ENCODE results near the gene OR10A2.
"Not testable (repeated sequence)": the region's sequence is repeated elsewhere in the genome, so short reads cannot be mapped to it uniquely, and the experiment has no call there.

OR10A2 gene

DNA sequence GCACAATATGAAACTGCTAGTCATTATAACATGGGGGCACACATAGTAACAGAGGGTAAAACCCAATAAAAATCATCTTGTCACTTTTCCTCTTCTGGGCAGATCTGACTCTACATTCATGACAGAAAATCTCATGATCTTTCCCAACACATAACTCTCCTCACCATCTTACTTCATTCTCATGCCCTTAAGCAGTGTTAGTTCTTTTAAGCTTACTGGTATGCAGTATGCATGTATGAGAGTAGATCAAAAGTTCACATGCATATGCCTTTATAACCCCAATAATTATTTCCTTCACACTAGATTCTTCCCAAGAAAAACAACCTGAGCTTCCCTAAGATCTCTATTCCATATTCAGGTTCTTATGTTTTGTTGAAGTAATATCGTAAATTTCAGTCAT is 8.4 kb downstream of the OR10A2 start:
- TF ChIP-seq, protein P1, sequence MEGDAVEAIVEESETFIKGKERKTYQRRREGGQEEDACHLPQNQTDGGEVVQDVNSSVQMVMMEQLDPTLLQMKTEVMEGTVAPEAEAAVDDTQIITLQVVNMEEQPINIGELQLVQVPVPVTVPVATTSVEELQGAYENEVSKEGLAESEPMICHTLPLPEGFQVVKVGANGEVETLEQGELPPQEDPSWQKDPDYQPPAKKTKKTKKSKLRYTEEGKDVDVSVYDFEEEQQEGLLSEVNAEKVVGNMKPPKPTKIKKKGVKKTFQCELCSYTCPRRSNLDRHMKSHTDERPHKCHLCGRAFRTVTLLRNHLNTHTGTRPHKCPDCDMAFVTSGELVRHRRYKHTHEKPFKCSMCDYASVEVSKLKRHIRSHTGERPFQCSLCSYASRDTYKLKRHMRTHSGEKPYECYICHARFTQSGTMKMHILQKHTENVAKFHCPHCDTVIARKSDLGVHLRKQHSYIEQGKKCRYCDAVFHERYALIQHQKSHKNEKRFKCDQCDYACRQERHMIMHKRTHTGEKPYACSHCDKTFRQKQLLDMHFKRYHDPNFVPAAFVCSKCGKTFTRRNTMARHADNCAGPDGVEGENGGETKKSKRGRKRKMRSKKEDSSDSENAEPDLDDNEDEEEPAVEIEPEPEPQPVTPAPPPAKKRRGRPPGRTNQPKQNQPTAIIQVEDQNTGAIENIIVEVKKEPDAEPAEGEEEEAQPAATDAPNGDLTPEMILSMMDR (IDR thresholded peaks at IDR 0.05): no peak
- Mint-ChIP-seq H3K4me1 (no peaks in the 10 kb centered on the region), H3K4me3 (no peak overlapping the region), H3K27ac (no peak overlapping the region), H3K36me3 (ENCODE audit: low read depth) (no peaks in the 10 kb centered on the region), H3K27me3 (ENCODE audit: low read depth, poor library complexity) (peaks cover 4% of the 10 kb centered on the region), H3K9me3 (no peaks in the 10 kb centered on the region)
- no peak for DNase-seq

DNA sequence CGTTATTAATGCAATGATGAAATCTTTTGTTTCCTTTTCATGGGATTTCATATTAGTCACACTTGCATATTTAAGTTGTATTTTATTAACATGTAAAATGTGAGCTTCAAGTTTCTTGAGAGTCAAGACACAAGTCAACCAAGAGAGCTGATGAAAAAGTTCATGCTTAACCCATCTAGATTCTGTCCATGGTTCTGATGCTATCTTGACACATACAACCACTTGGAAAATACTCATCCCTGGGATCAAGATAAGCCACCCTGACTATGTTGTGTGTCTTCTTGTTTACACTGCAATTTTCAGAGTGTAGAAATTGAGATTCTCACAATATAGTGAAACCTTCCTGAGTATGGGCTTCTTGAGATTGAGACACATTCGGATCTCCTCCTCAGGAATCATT is 12.9 kb downstream of the OR10A2 start:
- H3K27ac Mint-ChIP-seq: no peak overlapping the region
- no peak overlapping the region for H3K4me3 Mint-ChIP-seq
- no peaks in the 10 kb centered on the region for H3K27me3 Mint-ChIP-seq (ENCODE audit: low read depth, poor library complexity)
- no peaks in the 10 kb centered on the region for H3K4me1 Mint-ChIP-seq
- DNase-seq: no peak
- H3K36me3 Mint-ChIP-seq (ENCODE audit: low read depth): no peaks in the 10 kb centered on the region
- no peaks in the 10 kb centered on the region for H3K9me3 Mint-ChIP-seq
- TF ChIP-seq, protein P1 (IDR thresholded peaks at IDR 0.05): no peak

DNA sequence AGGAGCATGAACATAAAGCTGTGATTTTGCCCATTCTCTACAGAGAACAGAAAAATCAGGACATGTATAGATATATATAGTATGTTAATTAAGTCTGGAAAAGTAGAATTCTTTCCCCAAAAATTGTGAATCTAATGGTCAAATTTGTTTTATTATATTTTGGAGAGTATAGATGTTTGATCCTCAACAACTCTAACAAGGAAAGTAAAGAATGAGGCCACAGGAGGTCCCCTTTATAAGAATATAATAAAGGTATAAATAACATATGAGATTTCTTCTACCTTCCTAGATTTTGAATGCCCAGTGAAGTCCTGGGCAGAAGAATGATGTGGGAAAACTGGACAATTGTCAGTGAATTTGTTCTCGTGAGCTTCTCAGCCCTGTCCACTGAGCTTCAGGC is 13.5 kb downstream of the OR10A2 start, which contains the start of gene OR10A4:
TSS of gene OR10A4 (plus strand) at position 301 of the 400 bp plus-strand sequence. CDS start at position 324, 23 bp downstream.
- Mint-ChIP-seq H3K36me3 (ENCODE audit: low read depth) (no peaks in the 10 kb centered on the region), H3K4me3 (no peak within 1 kb of the TSS)
- TF ChIP-seq, protein P1 (IDR thresholded peaks at IDR 0.05): no peak

DNA sequence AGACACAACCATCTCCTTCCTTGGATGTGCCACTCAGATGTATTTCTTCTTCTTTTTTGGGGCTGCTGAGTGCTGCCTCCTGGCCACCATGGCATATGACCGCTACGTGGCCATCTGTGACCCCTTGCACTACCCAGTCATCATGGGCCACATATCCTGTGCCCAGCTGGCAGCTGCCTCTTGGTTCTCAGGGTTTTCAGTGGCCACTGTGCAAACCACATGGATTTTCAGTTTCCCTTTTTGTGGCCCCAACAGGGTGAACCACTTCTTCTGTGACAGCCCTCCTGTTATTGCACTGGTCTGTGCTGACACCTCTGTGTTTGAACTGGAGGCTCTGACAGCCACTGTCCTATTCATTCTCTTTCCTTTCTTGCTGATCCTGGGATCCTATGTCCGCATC is 14.1 kb downstream of the OR10A2 start:
- Mint-ChIP-seq H3K4me3 (no peak overlapping the region), H3K36me3 (ENCODE audit: low read depth) (no peaks in the 10 kb centered on the region), H3K27me3 (ENCODE audit: low read depth, poor library complexity) (no peaks in the 10 kb centered on the region), H3K27ac (no peak overlapping the region), H3K4me1 (no peaks in the 10 kb centered on the region), H3K9me3 (no peaks in the 10 kb centered on the region)
- no peak for DNase-seq
- TF ChIP-seq, protein P1 (IDR thresholded peaks at IDR 0.05): no peak

More for the DNA sequence above, 13.5 kb downstream of the OR10A2 start, which contains the start of gene OR10A4:
- DNase-seq: no peak
- Mint-ChIP-seq H3K4me1 (no peaks in the 10 kb centered on the region), H3K27ac (no peak within 1 kb of the TSS), H3K27me3 (ENCODE audit: low read depth, poor library complexity) (no peaks in the 10 kb centered on the region), H3K9me3 (no peaks in the 10 kb centered on the region)

DNA sequence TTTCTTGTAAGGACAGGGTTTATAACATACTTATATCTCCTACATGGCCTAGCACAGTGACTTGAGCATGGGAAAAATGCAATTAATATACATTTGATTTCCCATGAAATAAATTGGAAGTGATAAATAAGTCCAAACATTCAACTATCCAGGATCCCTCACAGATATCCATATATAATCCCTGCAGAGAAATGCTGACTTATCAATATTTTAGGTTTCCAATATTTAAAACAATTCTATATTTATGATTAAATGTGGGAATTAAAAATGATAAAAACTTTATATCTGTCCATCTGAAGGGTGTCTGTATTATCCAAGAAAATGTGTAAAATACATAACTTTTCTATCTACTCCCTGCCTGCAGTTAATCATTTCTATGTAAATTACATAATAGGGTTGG is 19.9 kb downstream of the OR10A2 start:
- H3K36me3 Mint-ChIP-seq (ENCODE audit: low read depth): no peaks in the 10 kb centered on the region

DNA sequence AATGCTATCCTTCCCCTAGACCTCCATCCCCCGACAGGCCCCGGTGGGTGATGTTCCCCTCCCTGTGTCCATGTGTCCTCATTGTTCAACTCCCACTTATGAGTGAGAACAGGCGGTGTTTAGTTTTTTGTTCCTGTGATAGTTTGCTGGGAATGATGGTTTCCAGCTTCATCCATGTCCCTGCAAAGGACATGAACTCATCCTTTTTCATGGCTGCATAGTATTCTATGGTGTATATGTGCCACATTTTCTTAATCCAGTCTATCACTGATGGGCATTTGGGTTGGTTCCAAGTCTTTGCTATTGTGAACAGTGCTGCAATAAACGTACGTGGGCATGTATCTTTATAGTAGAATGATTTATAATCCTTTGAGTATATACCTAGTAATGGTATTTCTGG is 24.9 kb downstream of the OR10A2 start:
- not testable (repeated sequence) for H3K27me3 Mint-ChIP-seq (ENCODE audit: low read depth, poor library complexity); DNase-seq; H3K4me1 Mint-ChIP-seq; H3K9me3 Mint-ChIP-seq; H3K4me3 Mint-ChIP-seq; H3K27ac Mint-ChIP-seq; H3K36me3 Mint-ChIP-seq (ENCODE audit: low read depth)

More for the DNA sequence above, 19.9 kb downstream of the OR10A2 start:
- no peak for DNase-seq
- H3K9me3 Mint-ChIP-seq: no peaks in the 10 kb centered on the region
- H3K27me3 Mint-ChIP-seq (ENCODE audit: low read depth, poor library complexity): no peaks in the 10 kb centered on the region
- no peak overlapping the region for H3K4me3 Mint-ChIP-seq
- TF ChIP-seq, protein P1 (IDR thresholded peaks at IDR 0.05): no peak
- no peak overlapping the region for H3K27ac Mint-ChIP-seq
- no peaks in the 10 kb centered on the region for H3K4me1 Mint-ChIP-seq
